H9 (cell line): Measurements from ENCODE around the gene BLNK. TPM values are rescaled to one million over a fixed set of nuclear protein-coding genes. Genes with fewer than 3 reads are reported as not detected.

Source experiments
- DNase-seq: peaks from one replicate; pipeline ENCODE4 v3.0.0-alpha.2; 2017
- H2AFZ ChIP-seq: one replicate; pipeline ENCODE4 v1.6.1; 2013; ENCODE audit warnings: mild to moderate bottlenecking, low read length, control low read depth, moderate library complexity
- H2AK5ac ChIP-seq: 2 replicates; pipeline ENCODE4 v1.6.1; 2013; ENCODE audit warnings: low read length, control low read depth, mixed read lengths; ENCODE audit not compliant: insufficient read length
- H2BK120ac ChIP-seq: one replicate; pipeline ENCODE4 v1.6.1; 2013; ENCODE audit warnings: low read depth, mild to moderate bottlenecking, low read length, control low read depth, inconsistent platforms; ENCODE audit not compliant: poor library complexity, severe bottlenecking
- H2BK12ac ChIP-seq: 2 replicates; pipeline ENCODE4 v1.6.1; 2013; ENCODE audit warnings: low read length, control low read depth, mixed read lengths, low read depth; ENCODE audit not compliant: insufficient read length
- H2BK15ac ChIP-seq: 2 replicates; pipeline ENCODE4 v1.6.1; 2013; ENCODE audit warnings: low read depth, low read length, control low read depth
- H2BK20ac ChIP-seq: one replicate; pipeline ENCODE4 v1.6.1; 2013; ENCODE audit warnings: low read depth, mild to moderate bottlenecking, low read length, control low read depth, inconsistent platforms; ENCODE audit not compliant: poor library complexity, severe bottlenecking
- H2BK5ac ChIP-seq: 2 replicates; pipeline ENCODE4 v1.6.1; 2013; ENCODE audit warnings: low read length, control low read depth, mixed read lengths; ENCODE audit not compliant: insufficient read length
- H3K14ac ChIP-seq: 2 replicates; pipeline ENCODE4 v1.6.1; 2013; ENCODE audit warnings: low read length, control low read depth; ENCODE audit not compliant: insufficient read depth
- H3K18ac ChIP-seq: 2 replicates; pipeline ENCODE4 v1.6.1; 2013; ENCODE audit warnings: low read depth, mild to moderate bottlenecking, mixed read lengths, low read length, control low read depth; ENCODE audit not compliant: insufficient read length
- H3K23ac ChIP-seq: 2 replicates; pipeline ENCODE4 v1.6.1; 2013; ENCODE audit warnings: low read length, control low read depth, mixed read lengths, low read depth; ENCODE audit not compliant: insufficient read length
- H3K23me2 ChIP-seq: 2 replicates; pipeline ENCODE4 v1.6.1; 2013; ENCODE audit warnings: low read depth, mild to moderate bottlenecking, mixed read lengths, low read length, control low read depth; ENCODE audit not compliant: insufficient read length, poor library complexity, severe bottlenecking
- H3K27ac ChIP-seq: 2 replicates; pipeline ENCODE4 v1.5.1; 2013; ENCODE audit warnings: low read length, control low read depth, mixed read lengths, low read depth; ENCODE audit not compliant: insufficient read length
- H3K27me3 ChIP-seq: 2 replicates; pipeline ENCODE4 v1.6.1; 2013; ENCODE audit warnings: low read length, control low read depth, inconsistent platforms; ENCODE audit not compliant: insufficient read depth
- H3K4ac ChIP-seq: 2 replicates; pipeline ENCODE4 v1.6.1; 2013; ENCODE audit warnings: low read depth, mild to moderate bottlenecking, control low read depth, inconsistent platforms, low read length, moderate library complexity
- H3K4me1 ChIP-seq: 2 replicates; pipeline ENCODE4 v1.6.1; 2013; ENCODE audit warnings: low read length, control low read depth, inconsistent platforms; ENCODE audit not compliant: insufficient read depth
- H3K4me2 ChIP-seq: 2 replicates; pipeline ENCODE4 v1.6.1; 2013; ENCODE audit warnings: low read length, control low read depth, mixed read lengths; ENCODE audit not compliant: insufficient read length, insufficient read depth
- H3K56ac ChIP-seq: 2 replicates; pipeline ENCODE4 v1.6.1; 2013; ENCODE audit warnings: low read depth, mild to moderate bottlenecking, mixed read lengths, low read length, control low read depth; ENCODE audit not compliant: insufficient read length
- H3K79me1 ChIP-seq: 2 replicates; pipeline ENCODE4 v1.6.1; 2013; ENCODE audit warnings: low read depth, mild to moderate bottlenecking, moderate library complexity, low read length, control low read depth, inconsistent platforms; ENCODE audit not compliant: insufficient read depth, poor library complexity, severe bottlenecking
- H3K79me2 ChIP-seq: 2 replicates; pipeline ENCODE4 v1.6.1; 2013; ENCODE audit warnings: low read length, control low read depth, inconsistent platforms; ENCODE audit not compliant: insufficient read depth
- H3K9ac ChIP-seq: 2 replicates; pipeline ENCODE4 v1.6.1; 2013; ENCODE audit warnings: low read length, control low read depth, mixed read lengths; ENCODE audit not compliant: insufficient read length; ENCODE audit errors: extremely low read depth
- H3K9me3 ChIP-seq: one replicate; pipeline ENCODE4 v1.6.1; 2013; ENCODE audit warnings: low read depth, low read length, inconsistent platforms; ENCODE audit not compliant: control insufficient read depth
- H3T11ph ChIP-seq: one replicate; pipeline ENCODE4 v1.6.1; 2013; ENCODE audit warnings: mild to moderate bottlenecking, low read length, control low read depth, inconsistent platforms
- H4K20me1 ChIP-seq: one replicate; pipeline ENCODE4 v1.6.1; 2013; ENCODE audit not compliant: control insufficient read depth, insufficient read length, insufficient read depth
- H4K5ac ChIP-seq: 2 replicates; pipeline ENCODE4 v1.6.1; 2013; ENCODE audit warnings: low read depth, mild to moderate bottlenecking, mixed read lengths, low read length, control low read depth; ENCODE audit not compliant: insufficient read length
- H4K8ac ChIP-seq: replicated peaks from 2 replicates; pipeline ENCODE4 v1.6.1; 2013; ENCODE audit warnings: low read length, control low read depth, mixed read lengths, low read depth; ENCODE audit not compliant: insufficient read length
- H4K91ac ChIP-seq: 2 replicates; pipeline ENCODE4 v1.6.1; 2013; ENCODE audit warnings: low read depth, mild to moderate bottlenecking, moderate library complexity, mixed read lengths, low read length, control low read depth; ENCODE audit not compliant: insufficient read length
- H3K27ac Mint-ChIP-seq, 3 experiments: 2 replicates in 2 of 3; 3 replicates in 1 of 3; pipeline ENCODE4 v1.8.0; 2020 to 2021; ENCODE audit warnings: mixed read lengths in 3 of 3, mild to moderate bottlenecking in 1 of 3, moderate library complexity in 1 of 3
- H3K27me3 Mint-ChIP-seq: 2 replicates; pipeline ENCODE4 v1.8.0; 2021; ENCODE audit warnings: low read depth, mild to moderate bottlenecking, moderate library complexity, mixed read lengths
- H3K36me3 Mint-ChIP-seq, 3 experiments: 2 replicates in 2 of 3; 3 replicates in 1 of 3; pipeline ENCODE4 v1.8.0; 2020 to 2021; ENCODE audit warnings: low read depth in 3 of 3, mixed read lengths in 3 of 3; ENCODE audit not compliant: insufficient read depth in 1 of 3
- H3K4me1 Mint-ChIP-seq, 2 experiments: 2 replicates each; pipeline ENCODE4 v1.8.0; 2020; ENCODE audit warnings: mixed read lengths in 2 of 2
- H3K4me3 Mint-ChIP-seq, 2 experiments: 2 replicates in 1 of 2; 3 replicates in 1 of 2; pipeline ENCODE4 v1.8.0; 2020 to 2021; ENCODE audit warnings: mild to moderate bottlenecking in 2 of 2, mixed read lengths in 2 of 2, moderate library complexity in 1 of 2
- H3K9me3 Mint-ChIP-seq, 2 experiments: 2 replicates in 1 of 2; 3 replicates in 1 of 2; pipeline ENCODE4 v1.8.0; 2020; ENCODE audit warnings: mild to moderate bottlenecking in 2 of 2, mixed read lengths in 2 of 2, moderate library complexity in 1 of 2
- WGBS: extraction: QIAGEN DNeasy Blood & Tissue Kit; methylation state at CpG from one replicate; pipeline ENCODE4 v1.1.7; 2013; ENCODE audit warnings: missing lambda C conversion rate, low lambda C conversion rate, mixed read lengths; ENCODE audit not compliant: insufficient read length; ENCODE audit errors: extremely low coverage; 5-methylcytosine and 5-hydroxymethylcytosine counted together
- total RNA-seq: library from RNA; stranded (reverse); gene quantifications from 2 replicates; pipeline ENCODE4 v1.2.1, GENCODE V29; 2021
- TF ChIP-seq, protein P1 (sequence below): fragments of 200-600 bp; sonication (generic); conservative IDR thresholded peaks from 3 replicates; pipeline ENCODE4 v1.8.0; 2021; ENCODE audit warnings: antibody characterized with exemption, mild to moderate bottlenecking

BLNK gene
- total RNA-seq, 1 experiment from 2014 or later: not detected

DNA sequence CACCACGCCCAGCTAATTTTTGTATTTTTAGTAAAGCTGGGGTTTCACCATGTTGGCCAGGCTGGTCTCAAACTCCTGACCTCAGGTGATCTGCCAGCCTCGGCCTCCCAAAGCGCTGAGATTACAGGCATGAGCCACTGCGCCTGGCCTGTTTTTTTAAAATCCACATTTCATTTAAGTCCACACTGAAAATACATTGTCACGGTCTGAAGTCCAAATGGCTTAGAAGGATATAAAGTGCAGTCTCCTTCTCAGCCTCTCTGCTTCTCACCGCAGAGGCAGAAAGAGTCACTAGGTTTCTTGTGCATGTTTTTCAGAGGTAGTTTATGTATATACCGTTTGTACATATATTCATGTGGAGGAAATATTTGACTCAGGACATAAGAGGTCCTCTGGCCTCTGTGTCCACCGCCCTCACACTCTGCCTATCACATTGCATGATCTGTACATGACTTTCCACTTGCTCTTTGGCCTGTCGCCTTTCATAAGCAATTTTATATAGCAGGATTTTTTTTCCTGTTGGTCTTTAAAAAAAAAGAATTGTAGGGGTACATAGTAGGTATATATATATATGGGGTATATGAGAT, 42.9 kb downstream of the BLNK start:
- Mint-ChIP-seq H3K4me1 (peaks cover 13 to 19% of the 10 kb centered on the region in 2 experiments), H3K36me3 (no peaks in the 10 kb centered on the region), H3K9me3 (no peaks in the 10 kb centered on the region; a peak in 1 of 5 replicates), H3K27me3 (no peaks in the 10 kb centered on the region; the same call in 1 of the 2 replicates), H3K27ac (no peak overlapping the region; a peak in 1 of 7 replicates), H3K4me3 (no peak overlapping the region)
- no peaks in the 10 kb centered on the region for H4K20me1 ChIP-seq
- H2BK5ac ChIP-seq: no peak overlapping the region
- no peak overlapping the region for H4K5ac ChIP-seq
- DNase-seq: no peak
- H3K79me1 ChIP-seq: no peaks in the 10 kb centered on the region
- no peaks in the 10 kb centered on the region for H3K4me1 ChIP-seq
- no peak overlapping the region for H2AK5ac ChIP-seq
- H3K23ac ChIP-seq: no peak overlapping the region
- H3K56ac ChIP-seq: no peak overlapping the region
- H2BK120ac ChIP-seq: no peak overlapping the region
- H4K91ac ChIP-seq: no peak overlapping the region
- H3K9me3 ChIP-seq: no peaks in the 10 kb centered on the region
- H3K27ac ChIP-seq: no peak overlapping the region
- H3K79me2 ChIP-seq: no peaks in the 10 kb centered on the region
- no peak overlapping the region for H3K9ac ChIP-seq
- TF ChIP-seq, protein P1, sequence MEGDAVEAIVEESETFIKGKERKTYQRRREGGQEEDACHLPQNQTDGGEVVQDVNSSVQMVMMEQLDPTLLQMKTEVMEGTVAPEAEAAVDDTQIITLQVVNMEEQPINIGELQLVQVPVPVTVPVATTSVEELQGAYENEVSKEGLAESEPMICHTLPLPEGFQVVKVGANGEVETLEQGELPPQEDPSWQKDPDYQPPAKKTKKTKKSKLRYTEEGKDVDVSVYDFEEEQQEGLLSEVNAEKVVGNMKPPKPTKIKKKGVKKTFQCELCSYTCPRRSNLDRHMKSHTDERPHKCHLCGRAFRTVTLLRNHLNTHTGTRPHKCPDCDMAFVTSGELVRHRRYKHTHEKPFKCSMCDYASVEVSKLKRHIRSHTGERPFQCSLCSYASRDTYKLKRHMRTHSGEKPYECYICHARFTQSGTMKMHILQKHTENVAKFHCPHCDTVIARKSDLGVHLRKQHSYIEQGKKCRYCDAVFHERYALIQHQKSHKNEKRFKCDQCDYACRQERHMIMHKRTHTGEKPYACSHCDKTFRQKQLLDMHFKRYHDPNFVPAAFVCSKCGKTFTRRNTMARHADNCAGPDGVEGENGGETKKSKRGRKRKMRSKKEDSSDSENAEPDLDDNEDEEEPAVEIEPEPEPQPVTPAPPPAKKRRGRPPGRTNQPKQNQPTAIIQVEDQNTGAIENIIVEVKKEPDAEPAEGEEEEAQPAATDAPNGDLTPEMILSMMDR: no peak
- no peaks in the 10 kb centered on the region for H3K23me2 ChIP-seq
- no peaks in the 10 kb centered on the region; the same call in 1 of the 2 replicates for H3K27me3 ChIP-seq
- no peak overlapping the region for H2BK12ac ChIP-seq
- no peak overlapping the region for H3K18ac ChIP-seq
- no peak overlapping the region for H3T11ph ChIP-seq
- no peak overlapping the region for H3K4me2 ChIP-seq
- no peak overlapping the region for H2BK15ac ChIP-seq
- H3K14ac ChIP-seq: no peak overlapping the region
- H2AFZ ChIP-seq: no peak overlapping the region
- no peak overlapping the region for H4K8ac ChIP-seq
- no CpG with 5 or more reads among the region's 9 CpGs for WGBS
- H2BK20ac ChIP-seq: no peak overlapping the region
- H3K4ac ChIP-seq: no peak overlapping the region
